Anterior cingulate cortex (tissue), 58 donors: ENCODE data around the gene FBXW12.
A peak's percentile ranks its signal among the peaks of the same experiment; 100 is the strongest.

ENCODE experiments used
- DNase-seq, 58 donors: peaks; one replicate each; lab custom pipeline; 2025; lab: John Stamatoyannopoulos, UW

The FBXW12 gene

GRCh38 chr3:48406443-48407431 lies 34.7 kb downstream of the FBXW12 start:
- DNase-seq = no peak

DNA sequence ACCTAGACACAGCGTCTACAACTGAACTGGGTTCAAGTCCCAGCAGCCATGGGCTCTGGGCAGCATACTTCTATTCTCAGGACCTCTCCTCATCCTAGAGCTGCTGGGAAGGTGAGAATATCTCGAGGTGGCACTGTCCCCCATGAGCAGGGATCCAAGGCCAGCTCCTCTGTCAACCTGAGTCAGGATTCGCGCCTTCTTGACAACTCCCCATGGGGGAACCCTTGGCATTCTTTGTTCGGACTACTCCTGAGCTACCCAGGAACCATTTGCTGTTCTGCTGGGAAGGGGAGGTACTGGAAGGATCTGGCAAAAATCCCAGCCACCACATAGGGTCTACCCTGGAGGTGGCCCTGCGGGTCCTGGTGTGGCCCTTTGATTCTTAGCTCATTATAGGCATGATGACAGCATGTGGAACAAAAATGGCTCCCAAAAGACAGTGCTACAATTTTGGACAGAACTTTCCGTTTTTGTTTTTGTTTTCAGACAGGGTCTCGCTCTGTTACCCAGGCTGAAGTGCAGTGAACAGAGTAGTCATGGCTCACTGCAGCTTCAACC lies 35.6 kb downstream of the FBXW12 start:
- DNase-seq = no peak

DNA sequence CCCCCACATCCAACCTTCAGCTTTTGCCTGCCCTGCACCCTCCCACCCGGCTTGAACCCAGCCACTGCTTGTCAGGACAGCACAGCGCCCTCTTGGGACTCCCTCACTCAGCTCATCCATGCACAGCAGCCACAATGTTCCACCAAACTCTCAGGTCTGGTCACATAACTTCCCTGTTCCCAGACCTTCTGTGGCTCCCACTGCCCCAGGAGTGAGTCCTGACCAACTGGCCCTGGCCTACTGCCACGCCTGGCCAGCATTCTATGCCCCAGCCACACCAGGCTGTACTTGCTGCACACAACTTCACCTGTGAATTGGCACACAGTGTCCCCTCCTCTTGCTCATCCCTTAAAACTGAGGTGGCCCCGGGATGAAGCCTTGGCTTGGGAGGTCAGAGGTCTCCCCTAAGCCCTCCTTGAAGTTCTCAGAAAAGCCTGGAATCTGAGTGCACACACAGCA lies 36.8 kb downstream of the FBXW12 start:
- no peak for DNase-seq

GRCh38 chr3:48409291-48410201 lies 37.5 kb downstream of the FBXW12 start:
- no peak for DNase-seq

DNA sequence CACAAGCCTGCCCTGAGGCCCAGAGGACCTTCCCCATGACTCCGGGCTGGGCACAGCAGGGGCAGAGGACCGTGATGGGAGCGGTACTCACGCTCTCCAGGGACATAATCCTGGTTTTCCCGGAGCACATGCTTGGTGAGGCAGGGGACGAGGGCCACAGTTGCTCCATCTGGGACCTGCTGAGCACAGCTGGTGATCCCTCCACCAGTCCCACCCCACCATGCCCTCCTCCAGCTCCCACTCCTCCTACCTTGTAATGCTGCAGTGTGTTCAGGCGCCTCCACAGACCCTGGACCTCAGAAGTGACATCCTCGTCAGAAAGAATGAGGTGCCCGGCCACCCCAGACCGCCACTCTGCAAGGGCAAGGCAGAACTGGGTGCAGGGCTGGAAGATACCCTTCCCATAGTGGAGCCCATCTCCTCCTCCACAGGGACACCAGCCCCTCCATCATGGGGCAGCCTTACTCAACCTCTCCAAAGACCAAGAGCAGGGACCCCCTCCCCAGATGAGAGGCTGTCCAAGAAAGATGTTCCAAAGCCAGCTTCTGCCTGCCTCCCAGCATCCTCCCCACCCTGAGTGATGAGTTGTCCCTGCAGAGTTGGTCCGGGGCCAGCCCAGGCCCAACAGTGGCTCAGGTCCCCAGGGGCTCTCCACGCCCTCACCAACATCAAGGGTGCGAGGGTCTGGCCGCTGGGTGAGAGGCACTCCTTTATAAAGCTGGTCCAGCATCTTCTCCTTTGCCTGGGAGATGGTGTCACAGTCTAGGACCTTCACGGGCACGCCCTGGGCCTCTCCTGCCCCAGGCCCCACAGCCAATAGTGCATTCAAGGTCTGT lies 38.4 kb downstream of the FBXW12 start:
- no peak for DNase-seq

DNA sequence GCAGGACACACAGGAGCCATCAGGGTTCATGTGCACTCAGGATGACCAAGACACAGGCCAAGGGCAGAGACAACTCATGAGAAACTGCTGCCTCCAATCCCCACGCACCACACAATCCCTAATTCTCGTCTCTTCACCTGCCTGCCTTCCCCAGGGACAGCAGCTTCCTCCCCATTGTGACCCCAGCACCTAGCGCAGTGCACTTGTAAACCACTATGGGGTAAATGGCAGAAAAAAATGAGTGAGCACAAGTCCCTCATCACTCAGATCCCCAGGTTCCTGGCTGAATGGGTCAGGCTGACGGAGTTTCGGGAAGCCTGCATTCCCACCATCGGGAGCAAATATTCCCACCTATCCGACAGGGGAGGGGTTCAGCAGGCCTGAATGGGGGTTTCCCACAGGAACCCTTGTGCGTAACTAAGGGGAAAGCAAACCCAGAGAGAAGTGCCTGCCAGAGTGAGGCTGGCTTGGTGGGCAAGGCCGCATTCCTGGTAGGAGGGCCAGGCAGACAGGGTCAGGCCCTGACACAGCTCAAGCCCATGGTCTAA lies 39.1 kb downstream of the FBXW12 start:
- no peak for DNase-seq

DNA sequence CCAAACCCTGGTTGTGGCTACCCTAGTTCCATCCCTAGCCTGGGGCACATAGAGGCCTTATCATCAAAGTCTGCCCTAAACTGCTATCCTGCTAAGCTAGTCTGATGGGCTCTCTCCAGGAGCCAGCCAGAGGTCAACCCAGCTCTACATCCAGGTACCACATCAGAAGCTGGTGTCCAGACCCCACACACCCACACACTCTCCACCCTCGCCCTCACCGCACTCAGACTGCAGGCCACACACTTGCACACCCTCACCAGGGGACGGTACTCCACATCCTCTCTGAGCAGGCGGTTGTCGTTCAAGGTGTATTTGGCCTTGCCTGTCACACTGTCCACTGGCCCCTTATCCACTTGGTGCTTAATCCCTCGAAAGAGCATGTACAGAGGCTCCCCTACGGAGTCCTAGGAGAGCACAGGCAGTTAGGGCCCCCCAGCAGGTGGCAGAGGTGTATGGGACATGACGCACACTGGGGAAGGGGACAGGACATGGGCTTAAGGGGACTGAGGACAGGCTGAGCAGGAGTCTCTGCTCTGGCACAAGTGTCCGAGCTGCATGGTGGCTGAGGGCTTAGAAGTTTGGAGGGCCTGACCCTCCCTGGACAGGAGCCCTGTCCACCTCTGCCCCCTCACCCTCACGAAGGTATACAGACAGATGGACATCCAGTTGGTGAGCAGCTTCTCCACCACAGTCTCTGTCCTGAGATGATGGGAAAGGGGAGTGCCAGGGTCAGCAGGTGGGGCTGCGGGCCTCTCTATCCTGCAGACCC lies 39.8 kb downstream of the FBXW12 start:
- DNase-seq = no peak

DNA sequence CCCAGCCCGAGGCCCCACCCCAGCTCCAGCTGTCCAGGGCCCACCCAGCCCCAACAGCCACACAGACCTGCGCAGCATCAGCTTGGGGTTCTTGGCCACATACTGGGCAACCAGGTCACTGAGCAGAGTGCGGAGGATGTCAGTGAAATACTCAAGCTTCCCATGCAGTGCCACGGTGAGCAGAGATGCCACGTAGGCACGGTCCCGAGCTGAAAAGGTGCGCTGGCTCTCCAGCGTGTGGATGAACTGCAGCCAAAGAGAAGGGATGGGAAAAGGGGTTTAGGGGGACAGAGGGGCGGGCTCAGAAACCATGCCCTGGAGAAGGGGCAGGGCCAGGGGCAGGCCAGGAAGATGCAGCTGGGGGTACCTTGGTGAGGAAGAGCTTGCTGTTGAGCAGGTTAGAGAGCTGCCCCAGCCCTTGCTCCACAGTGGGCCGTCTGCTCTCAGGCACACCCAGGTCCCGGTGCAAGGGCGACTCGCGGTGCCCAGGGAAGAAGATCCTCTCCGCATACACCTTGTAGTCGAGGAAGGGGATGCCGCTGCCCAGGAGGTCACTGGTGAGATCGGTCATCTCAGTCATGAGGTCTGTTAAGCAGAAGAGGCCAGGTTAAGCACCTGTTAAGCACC lies 40.5 kb downstream of the FBXW12 start:
- DNase-seq = no peak

DNA sequence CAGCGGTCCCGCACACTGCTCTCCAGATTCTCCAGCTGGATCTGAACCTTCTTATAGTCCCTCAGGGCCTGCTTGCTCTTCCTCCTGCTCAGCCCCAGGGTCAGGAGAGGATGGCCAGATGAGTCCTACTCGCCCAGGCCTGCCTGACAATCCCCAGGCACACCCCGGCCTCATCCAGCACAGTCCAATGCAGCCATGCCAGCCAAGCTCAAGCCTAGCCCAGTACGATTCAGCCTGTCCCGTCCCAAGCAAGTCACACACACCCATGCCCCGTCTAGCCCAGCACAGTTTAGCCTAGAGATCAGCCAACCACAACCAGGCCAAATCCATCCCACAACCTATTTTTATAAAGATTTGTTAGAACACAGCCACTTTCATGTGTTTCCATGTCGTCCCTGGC lies 41.1 kb downstream of the FBXW12 start:
- DNase-seq = no peak

GRCh38 chr3:48413611-48414010 lies 41.6 kb downstream of the FBXW12 start:
- no peak for DNase-seq

DNA sequence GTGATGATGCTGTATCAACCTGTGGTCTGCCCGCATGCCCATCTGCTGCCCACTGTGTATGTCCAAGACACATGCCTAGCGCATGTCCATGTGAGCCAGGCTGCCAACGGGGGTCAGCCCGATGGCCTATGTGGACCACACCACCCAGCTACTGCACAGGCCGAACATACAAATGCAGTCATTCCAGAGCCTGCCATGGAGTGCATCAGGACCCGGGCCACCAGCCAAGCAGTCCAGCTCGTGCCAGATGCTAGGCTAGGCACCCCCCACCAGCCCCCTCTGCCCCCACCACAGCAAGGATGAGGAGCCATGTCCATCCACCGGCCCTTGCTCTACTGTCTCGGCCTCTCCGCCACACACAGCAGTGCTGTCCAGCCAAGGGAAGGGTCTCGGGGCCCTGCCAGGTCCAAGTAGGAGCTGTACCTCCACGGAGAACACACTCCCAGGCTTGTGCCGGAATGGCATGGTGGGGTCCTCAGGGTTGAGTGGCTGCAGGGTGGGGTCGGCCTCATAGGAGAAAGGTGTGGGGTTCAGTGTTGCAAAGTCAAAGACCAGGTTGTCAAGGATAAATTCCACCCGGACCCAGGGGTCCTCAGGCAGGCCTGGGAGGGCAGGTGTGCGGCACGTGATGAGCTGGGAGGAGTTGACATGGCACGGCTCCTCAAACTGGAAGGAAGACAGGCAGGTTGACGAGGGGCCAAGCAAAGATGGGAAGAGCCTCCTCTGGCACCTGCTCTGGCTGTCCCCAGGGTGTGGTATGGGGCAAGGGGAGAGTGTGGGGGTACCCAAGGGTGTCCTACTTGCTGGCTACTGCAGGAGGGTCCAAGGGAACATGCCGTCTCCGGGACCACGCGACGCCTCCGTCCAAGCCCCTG lies 42.6 kb downstream of the FBXW12 start:
- DNase-seq = peak in 37 of 58 donors; percentile 9 to 60 (median 39)

- DNase-seq = no peak
These were observed 43.4 kb downstream of the FBXW12 start for GRCh38 chr3:48415251-48415953.

GRCh38 chr3:48416091-48416505 lies 44.1 kb downstream of the FBXW12 start:
- DNase-seq = no peak

- no peak for DNase-seq
These were observed 44.5 kb downstream of the FBXW12 start for GRCh38 chr3:48416546-48416945.

- no peak for DNase-seq
These were observed 45.6 kb downstream of the FBXW12 start for GRCh38 chr3:48417529-48418108.

DNA sequence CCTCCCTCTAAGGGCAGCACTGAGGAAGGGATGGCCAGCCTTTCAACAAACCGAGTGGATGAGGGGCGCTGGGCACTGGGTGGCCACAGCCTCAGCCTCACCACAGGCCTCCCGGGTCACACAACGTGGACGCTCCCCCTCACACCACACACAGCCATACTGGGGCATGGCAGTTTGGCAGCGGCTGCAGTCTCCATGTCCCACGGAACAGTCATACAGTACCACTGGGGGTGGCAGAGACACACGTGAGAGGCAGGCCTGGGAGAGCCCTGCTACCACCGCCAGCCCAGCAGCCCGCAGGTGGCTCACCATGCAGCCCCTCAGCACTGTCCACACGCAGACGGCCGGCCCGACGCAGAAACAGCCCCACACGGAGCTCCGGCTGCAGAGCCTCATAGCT lies 46.1 kb downstream of the FBXW12 start:
- no peak for DNase-seq
